ENCODE data around the gene TNKS2.

TNKS2 gene

DNA sequence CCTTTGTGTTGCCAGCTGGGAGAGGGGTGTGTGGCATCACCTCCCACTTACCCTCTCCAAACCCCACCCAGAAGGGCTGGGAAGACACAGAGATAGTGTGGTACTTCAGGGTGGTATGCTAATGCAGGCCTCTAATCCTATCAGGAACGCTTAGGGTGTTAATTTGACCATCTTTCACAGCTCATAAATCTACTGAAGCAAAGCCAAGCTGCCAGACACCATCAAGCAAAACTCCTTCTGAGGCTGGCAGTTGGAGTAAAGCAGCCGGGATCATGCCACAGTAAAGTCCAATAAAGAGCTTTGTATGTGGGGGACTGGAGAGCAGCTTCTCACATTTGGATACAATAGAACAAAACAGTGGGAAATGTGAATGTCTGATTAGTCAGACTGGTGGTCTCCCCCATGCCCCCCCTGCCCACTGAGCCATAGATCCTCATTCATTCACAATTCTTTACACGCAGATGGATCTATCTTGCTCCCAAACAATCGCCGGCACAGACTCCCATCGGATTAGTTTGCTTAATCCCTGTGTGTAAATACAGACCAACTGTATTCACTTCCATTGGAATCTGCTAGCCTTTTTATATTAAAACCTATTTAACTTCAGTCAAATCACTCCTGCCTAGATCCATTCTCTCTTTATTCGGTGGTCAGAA is 81.4 kb downstream of the TNKS2 start:
- H3K27ac ChIP-seq (ENCODE audit: low read depth, low read length) = no peak overlapping the region
- no peaks in the 10 kb centered on the region for H4K20me1 ChIP-seq (ENCODE audit: control insufficient read depth, insufficient read depth, low read depth, low read length)
- no peak overlapping the region for H3K4me3 ChIP-seq (ENCODE audit: low read length)
- H3K9me3 ChIP-seq (ENCODE audit: control insufficient read depth, insufficient read depth, low read length) = no peaks in the 10 kb centered on the region
- no peak for TF ChIP-seq EZH2phosphoT487 (IDR thresholded peaks at IDR 0.05; ENCODE audit: borderline replicate concordance, low read length)
- no peak for TF ChIP-seq CTCF (IDR thresholded peaks at IDR 0.05; ENCODE audit: low read depth, low read length, poor library complexity, severe bottlenecking)
- H3K9me2 ChIP-seq (replicated peaks; ENCODE audit: control insufficient read depth, low read length) = no peaks in the 10 kb centered on the region
- no peaks in the 10 kb centered on the region for H3K79me2 ChIP-seq (ENCODE audit: control insufficient read depth, low read length)
- peaks cover 5% of the 10 kb centered on the region for H3K27me3 ChIP-seq (ENCODE audit: control insufficient read depth, low read length)
- H3K4me1 ChIP-seq (ENCODE audit: control insufficient read depth, low read length) = no peaks in the 10 kb centered on the region
- H3F3A ChIP-seq (ENCODE audit: control insufficient read depth, insufficient read depth) = no peaks in the 10 kb centered on the region
- H3K4me2 ChIP-seq (ENCODE audit: low read length) = no peak overlapping the region
- H3K36me3 ChIP-seq (ENCODE audit: control insufficient read depth, low read length) = no peaks in the 10 kb centered on the region

DNA sequence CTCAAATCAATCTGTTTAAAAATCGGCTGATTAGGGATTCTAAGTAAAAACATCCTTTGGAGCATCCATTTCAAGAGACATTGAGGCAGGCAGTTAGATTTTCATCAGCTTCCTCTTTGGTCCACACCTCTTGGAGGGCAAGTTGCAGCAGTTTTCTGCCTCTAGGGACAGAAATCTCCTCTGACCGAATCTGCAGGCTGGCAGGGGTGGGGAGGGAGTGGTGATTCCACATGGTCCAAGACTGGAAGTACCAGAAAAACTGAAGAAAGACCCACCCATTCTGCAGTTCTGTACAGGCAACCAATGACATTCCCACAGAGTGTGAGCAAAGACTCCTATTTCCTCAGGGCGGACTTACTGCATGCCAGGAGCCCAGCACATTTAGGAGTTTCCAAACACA is 82.1 kb downstream of the TNKS2 start:
- no peak for TF ChIP-seq CTCF (IDR thresholded peaks at IDR 0.05; ENCODE audit: low read depth, low read length, poor library complexity, severe bottlenecking)
- no peak for TF ChIP-seq EZH2phosphoT487 (IDR thresholded peaks at IDR 0.05; ENCODE audit: borderline replicate concordance, low read length)
- no peaks in the 10 kb centered on the region for H4K20me1 ChIP-seq (ENCODE audit: control insufficient read depth, insufficient read depth, low read depth, low read length)
- H3K79me2 ChIP-seq (ENCODE audit: control insufficient read depth, low read length) = no peaks in the 10 kb centered on the region
- H3K9me2 ChIP-seq (replicated peaks; ENCODE audit: control insufficient read depth, low read length) = no peaks in the 10 kb centered on the region
- no peak overlapping the region for H3K4me3 ChIP-seq (ENCODE audit: low read length)
- no peaks in the 10 kb centered on the region for H3K4me1 ChIP-seq (ENCODE audit: control insufficient read depth, low read length)
- no peaks in the 10 kb centered on the region for H3K9me3 ChIP-seq (ENCODE audit: control insufficient read depth, insufficient read depth, low read length)
- H3K4me2 ChIP-seq (ENCODE audit: low read length) = no peak overlapping the region
- H3K36me3 ChIP-seq (ENCODE audit: control insufficient read depth, low read length) = no peaks in the 10 kb centered on the region
- peaks cover 11% of the 10 kb centered on the region for H3K27me3 ChIP-seq (ENCODE audit: control insufficient read depth, low read length)
- H3K27ac ChIP-seq (ENCODE audit: low read depth, low read length) = no peak overlapping the region
- no peaks in the 10 kb centered on the region for H3F3A ChIP-seq (ENCODE audit: control insufficient read depth, insufficient read depth)

GRCh38 chr10:91883549-91884444 is 85.6 kb downstream of the TNKS2 start:
- Histone ChIP-seq H3K27me3 (ENCODE audit: control insufficient read depth, low read length) (peaks cover 24% of the 10 kb centered on the region), H3K4me2 (ENCODE audit: low read length) (no peak overlapping the region), H3K4me3 (ENCODE audit: low read length) (no peak overlapping the region), H3F3A (ENCODE audit: control insufficient read depth, insufficient read depth) (no peaks in the 10 kb centered on the region), H3K27ac (ENCODE audit: low read depth, low read length) (no peak overlapping the region), H4K20me1 (ENCODE audit: control insufficient read depth, insufficient read depth, low read depth, low read length) (no peaks in the 10 kb centered on the region), H3K36me3 (ENCODE audit: control insufficient read depth, low read length) (no peaks in the 10 kb centered on the region), H3K9me2 (replicated peaks; ENCODE audit: control insufficient read depth, low read length) (no peaks in the 10 kb centered on the region), H3K4me1 (ENCODE audit: control insufficient read depth, low read length) (peaks cover 12% of the 10 kb centered on the region), H3K79me2 (ENCODE audit: control insufficient read depth, low read length) (no peaks in the 10 kb centered on the region), H3K9me3 (ENCODE audit: control insufficient read depth, insufficient read depth, low read length) (no peaks in the 10 kb centered on the region)
- no peak for TF ChIP-seq CTCF (IDR thresholded peaks at IDR 0.05; ENCODE audit: low read depth, low read length, poor library complexity, severe bottlenecking)
- no peak for TF ChIP-seq EZH2phosphoT487 (IDR thresholded peaks at IDR 0.05; ENCODE audit: borderline replicate concordance, low read length)

Data from DOHH2 (cell line).